ENCODE measurements around the gene HEXIM2.

Gene HEXIM2

DNA sequence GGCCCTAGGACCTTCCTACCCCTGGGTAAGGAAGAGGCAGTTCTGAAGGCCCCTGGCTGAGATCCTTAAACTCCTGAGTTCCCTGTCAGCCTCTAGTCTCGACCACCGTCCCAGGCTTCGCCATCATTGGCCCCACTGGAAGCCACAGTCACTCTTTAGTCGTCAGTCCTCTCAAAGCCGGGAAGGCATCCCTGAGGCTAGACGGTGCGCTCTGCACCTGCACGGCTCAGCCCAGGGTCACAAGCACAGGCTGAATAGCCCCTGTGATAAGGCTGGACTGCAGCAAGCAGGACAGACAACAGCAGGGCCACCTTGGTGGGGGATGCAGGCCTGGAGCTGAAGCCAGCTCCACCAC lies 16.7 kb upstream of the HEXIM2 start:
- no peak for DNase-seq

DNA sequence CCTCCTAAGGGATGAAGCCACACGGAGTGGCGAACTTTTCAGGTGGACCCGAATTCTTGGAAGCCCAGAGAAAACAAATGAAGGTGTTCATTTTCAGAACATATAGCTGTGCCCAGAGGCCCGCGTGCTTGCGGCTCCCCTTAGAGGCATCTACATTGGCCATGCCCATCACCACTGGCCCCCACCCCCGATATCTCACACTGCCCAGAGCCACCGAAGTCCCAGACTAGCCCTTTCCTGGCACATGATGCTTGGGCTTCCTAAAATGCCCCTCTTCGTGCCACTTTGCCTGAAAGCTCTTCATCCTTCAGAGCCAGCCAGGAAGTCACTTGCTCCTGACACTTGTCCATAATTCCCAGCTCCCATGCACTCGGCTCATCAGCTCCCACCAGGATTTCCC lies 15.5 kb upstream of the HEXIM2 start:
- no peak for DNase-seq

DNA sequence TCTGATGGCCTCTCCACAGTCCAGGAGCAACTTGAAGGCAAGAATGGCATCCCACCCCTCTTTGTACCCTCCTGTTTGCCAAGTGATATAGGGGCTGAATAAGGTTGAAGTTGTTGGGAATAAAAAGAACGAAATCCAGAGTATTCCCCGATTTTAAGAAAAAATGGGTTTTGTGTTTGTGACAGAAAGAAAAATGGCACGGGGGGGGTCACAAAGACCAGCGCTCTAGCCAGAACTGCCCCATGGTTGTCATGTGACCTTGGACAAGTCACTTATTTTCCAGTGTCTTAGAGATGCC lies 15.1 kb upstream of the HEXIM2 start:
- no peak for DNase-seq

DNA sequence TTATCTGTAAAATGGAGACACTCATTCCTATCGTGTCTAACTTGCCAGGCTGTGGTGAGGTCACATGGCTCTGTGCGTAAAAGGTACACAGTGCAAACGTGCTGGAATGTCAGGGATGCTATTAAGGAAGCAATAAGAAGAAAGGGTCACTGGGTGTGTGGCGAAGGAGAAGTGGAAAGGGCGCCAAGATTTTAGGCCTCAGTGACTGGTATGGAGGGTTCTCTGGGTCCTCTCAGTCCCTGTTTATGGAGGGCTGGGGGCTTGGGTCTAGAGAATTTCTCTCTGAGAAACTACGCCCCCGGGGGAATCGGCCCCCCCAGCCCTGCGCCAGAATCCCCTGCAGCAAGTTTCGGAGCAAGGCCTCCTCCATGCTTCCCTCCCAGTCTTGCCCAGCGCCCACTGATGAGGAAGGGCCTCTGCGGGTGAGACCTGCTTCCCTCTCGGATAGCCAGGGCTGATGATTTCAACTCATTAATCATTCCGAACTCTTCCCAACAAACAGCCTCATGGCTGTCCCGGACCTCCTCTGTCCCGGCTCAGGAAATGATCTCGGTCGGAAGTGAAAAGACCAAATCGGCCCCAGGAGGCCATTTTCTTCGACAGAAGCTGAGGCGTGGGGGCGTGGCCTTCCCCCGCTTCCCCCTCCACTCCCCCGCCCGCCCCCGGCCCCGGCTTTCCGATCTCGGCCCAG lies 14.6 kb upstream of the HEXIM2 start:
- DNase-seq, result peak; percentile 87

DNA sequence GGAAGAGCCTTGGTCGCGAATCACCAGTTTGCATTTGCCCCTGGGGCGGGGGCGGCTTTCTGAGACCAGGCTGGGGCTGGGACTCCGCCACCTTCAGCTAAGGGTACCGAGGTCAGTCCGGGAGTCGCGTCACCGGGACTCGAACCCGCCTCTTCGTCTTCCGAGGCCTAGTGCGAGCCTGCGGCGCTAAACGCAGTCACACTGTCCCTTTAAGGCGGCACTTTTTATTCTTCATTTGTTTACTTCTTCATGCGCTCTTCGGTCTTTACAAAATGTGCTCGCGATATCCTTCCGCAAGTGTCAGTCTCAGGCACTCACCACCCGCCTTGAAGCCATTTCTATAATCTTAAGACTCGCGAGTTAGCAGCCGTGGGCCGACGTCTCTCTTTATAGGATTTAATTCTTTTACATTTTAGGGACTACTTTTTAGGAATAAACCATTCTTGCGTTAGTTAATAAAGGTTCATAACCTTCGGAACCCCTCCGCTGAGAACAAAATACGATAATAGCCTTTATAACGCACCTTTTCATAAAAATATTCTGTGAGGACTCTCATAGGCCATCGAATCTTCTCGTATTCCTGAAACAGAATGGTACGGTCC lies 14.0 kb upstream of the HEXIM2 start:
- DNase-seq, result peak; percentile 87

DNA sequence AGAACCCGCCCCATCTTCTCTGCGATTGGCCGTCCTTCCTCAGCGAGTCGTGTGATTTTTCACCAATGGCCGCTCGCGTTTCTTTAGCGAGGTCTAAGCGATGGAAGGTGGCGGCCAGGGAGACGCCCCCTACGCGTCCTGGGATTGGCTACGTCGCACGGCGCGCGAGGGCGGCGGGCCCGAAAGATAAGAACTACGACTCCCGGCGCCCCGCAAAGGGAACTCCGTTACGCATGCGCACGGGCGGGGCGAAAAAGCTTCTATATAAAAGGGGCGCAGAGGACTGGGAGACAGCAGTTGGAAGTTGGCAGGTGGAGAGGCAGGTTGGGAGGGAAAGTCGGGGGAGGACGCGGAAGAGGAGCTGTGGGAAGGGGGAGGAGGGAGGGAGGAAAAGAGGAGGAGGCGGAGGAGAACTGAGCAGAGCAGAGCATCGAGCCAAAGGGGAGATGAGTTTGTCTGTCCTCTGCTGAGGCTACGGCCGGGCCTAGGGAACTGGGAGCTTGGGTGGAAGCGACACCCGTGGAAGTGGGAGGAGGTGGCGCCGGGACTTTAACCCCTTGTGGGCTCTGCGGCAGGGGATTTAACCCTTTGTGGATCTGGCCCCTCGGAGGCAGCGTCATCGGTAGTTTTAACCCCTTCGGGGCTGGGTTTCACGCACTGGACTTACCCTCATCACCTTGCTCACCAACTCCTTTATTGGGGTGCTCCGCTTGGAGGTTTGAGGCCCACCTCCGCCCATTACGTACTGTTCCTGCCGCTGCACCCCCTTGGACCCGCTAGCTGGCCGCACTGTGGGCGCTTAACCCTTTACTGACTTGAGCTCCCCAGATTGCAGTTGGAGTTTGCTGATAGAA lies 13.3 kb upstream of the HEXIM2 start, which contains the start of gene HEXIM1:
TSS of gene HEXIM1 (plus strand) at position 293 of the 854 bp plus-strand sequence. CDS start 716 bp downstream, outside the sequence.
- peak; percentile 99 for DNase-seq

DNA sequence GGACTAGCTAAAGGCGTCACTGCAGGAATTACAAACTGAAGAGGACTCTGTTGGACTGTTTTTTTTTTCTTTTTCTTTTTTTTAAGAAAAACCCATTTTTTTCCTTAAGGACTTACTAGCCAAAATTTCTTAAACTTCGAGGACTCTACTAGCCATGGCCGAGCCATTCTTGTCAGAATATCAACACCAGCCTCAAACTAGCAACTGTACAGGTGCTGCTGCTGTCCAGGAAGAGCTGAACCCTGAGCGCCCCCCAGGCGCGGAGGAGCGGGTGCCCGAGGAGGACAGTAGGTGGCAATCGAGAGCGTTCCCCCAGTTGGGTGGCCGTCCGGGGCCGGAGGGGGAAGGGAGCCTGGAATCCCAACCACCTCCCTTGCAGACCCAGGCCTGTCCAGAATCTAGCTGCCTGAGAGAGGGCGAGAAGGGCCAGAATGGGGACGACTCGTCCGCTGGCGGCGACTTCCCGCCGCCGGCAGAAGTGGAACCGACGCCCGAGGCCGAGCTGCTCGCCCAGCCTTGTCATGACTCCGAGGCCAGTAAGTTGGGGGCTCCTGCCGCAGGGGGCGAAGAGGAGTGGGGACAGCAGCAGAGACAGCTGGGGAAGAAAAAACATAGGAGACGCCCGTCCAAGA lies 12.5 kb upstream of the HEXIM2 start:
- peak; percentile 83 for DNase-seq

DNA sequence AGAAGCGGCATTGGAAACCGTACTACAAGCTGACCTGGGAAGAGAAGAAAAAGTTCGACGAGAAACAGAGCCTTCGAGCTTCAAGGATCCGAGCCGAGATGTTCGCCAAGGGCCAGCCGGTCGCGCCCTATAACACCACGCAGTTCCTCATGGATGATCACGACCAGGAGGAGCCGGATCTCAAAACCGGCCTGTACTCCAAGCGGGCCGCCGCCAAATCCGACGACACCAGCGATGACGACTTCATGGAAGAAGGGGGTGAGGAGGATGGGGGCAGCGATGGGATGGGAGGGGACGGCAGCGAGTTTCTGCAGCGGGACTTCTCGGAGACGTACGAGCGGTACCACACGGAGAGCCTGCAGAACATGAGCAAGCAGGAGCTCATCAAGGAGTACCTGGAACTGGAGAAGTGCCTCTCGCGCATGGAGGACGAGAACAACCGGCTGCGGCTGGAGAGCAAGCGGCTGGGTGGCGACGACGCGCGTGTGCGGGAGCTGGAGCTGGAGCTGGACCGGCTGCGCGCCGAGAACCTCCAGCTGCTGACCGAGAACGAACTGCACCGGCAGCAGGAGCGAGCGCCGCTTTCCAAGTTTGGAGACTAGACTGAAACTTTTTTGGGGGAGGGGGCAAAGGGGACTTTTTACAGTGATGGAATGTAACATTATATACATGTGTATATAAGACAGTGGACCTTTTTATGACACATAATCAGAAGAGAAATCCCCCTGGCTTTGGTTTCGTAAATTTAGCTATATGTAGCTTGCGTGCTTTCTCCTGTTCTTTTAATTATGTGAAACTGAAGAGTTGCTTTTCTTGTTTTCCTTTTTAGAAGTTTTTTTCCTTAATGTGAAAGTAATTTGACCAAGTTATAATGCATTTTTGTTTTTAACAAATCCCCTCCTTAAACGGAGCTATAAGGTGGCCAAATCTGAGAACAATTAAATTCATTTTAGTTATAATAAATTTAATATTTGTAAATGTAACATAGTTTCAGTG lies 11.7 kb upstream of the HEXIM2 start:
- DNase-seq, result no peak

DNA sequence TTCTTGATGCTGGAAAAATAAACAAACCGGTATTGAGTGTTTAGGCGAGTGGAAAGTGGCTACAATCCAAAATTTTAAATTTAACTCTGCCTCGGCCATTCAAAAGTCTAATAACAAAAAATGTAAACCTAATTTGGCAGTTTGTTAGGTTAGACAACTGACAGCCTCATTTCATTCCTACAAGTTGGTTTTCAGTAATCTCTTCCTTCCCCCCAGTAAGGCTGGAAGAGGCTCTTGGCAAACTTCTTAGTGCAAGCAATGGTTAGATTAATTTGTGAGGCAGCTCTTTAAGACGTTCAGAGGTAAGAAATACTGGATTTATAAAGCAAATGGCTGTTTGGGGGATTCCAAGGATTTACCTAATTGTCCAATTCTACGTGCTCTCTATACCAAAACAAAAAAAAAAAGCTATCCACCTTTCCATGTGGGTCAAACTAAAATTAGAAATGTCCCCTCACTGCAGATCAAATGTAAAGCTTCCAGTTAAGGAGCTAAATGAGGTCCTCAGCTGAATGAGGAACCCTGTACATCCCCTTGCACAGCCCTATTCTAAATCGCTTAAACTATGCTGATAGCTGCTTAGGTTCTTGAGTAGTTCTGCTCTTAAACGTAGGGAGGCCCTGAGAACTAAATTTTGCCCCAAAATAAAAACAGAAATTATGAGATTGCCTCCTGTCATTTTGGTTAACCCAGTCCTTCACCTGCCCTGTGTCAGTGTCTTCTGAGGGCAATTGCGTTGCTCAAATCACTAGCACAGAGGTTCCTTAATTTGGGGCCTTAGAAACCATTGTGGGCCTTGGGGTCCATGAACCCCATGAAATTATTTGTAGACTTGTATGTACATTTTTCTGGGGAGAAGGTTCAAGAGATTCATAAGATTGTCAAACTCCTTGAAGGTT lies 10.5 kb upstream of the HEXIM2 start:
- no peak for DNase-seq

DNA sequence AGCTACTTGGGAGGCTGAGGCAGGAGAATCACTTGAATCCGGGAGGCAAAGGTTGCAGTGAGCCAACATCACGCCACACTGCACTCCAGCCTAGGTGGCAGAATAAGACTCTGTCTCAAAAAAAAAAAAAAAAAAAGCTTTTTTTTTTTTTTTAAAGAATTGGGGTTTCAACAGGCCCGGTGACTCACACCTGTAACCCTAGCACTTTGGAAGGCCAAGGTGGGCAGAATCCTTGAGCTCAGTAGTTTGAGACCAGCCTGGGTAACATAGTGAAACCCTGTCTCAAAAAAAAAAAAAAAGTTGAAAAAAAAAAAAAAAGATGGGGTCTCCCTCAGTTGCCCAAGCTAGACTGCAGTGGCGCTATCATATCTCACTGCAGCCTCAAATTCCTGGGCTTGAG lies 6.6 kb upstream of the HEXIM2 start:
- no peak for DNase-seq

DNA sequence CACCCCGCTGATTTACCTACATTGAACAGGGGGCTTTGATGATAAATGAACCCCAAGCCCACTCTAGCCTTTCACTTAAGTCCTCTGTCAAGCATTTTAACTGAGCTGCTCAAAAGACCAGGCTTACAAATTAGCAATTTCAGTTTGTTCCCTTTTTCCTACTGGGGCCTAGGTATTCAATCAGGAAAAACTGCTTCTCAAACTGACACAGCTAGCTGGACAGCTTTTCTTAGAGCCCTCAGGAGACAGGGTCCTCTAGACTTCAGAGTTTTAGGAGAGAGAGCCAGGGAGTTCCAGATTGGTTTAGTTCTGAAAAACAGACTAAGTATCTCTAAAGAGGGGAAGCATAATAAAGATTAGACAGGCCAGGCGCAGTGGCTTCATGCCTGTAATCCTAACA lies 6.2 kb upstream of the HEXIM2 start:
- no peak for DNase-seq

DNA sequence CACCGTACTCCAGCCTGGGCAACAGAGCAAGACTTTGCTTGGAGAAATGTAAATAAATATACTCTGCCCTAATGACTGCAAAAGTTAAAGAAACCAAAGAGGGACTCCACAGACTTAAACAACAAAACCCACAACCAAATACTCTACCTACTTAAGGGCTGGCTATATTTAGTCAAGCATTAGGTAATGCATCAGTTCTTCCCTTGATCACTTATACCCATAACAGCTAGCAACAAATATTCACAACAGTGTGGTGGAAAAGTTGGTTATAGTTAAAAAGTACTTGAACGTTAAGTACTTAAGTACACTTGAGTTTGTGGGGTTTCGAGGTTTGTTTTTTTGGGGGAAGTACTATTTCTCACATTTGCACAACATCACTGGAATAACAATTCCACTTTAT lies 5.4 kb upstream of the HEXIM2 start:
- DNase-seq, result no peak

DNA sequence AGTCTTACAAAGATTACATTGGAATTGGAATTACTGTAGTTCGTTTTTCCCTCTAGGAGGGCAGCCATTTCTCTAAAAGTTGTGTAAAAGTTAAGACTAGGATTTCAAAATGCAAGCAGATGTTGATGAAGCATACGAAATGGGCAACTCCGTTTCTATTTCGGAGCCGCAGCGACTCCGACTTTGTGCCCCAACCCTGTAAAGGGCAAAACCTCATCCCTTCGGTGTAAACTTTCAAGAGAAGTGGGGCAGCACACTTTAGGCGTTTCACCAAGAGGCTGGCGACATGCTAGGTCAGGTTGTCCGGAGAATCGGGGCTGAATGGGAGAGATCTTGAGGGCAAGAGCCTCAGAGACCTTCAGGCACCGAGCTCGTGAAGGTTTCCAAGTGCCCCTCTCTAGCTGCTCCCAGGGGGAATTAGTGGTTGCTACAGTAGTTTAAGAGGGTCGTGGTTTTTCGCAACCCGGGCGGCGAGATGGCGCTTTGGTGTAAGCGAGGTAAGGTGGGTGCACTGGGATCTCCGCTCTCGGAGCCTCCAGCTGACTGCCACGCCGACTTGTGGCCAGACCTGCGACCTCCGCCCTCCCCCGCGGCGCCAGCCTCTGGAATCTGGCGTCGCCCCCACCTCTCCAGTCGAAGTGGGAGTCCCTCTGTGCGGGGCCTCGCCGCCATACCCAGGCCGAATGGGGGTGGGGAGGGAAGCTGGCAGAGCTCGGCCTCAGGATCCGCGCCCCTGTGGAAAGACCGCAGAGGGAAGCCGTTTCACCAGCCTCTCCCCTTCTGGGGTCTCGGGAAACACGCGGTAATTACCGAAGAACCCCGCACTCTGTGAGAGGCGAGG lies 1.0 kb upstream of the HEXIM2 start:
- peak; percentile 72 for DNase-seq

DNA sequence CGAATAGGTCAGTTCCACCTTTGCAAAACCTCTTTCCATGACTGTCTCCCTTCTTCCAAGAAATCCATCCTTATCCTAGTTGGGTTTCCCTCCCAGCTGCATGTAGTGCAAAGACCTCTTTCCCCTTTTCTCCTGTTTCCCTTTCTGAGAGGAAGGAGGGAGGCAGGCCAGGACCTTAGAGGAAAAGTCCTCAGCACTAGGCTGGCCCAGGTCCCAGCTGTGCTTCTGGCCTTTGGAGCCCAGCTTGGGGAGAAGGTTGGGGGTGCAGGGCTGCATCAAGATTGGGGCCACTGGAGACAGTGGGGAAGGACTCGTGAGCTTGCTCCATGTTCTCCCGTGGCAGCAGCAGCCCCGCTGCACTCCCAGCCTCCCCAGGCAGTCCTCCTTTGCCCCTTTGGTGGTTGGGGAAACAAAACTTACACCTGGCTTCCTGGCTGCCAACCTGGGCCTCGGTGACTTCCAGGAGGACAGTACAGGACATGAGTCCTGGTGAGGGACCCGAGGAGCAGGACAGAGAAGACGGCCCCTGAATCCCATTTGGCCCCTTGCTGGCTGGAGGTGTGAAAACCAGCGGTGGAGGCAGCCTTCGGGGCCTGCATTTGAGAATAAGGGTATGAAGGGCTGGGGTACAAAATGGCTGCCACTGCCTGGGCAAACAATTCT lies 481 bp downstream of the HEXIM2 start:
- no peak for DNase-seq

DNA sequence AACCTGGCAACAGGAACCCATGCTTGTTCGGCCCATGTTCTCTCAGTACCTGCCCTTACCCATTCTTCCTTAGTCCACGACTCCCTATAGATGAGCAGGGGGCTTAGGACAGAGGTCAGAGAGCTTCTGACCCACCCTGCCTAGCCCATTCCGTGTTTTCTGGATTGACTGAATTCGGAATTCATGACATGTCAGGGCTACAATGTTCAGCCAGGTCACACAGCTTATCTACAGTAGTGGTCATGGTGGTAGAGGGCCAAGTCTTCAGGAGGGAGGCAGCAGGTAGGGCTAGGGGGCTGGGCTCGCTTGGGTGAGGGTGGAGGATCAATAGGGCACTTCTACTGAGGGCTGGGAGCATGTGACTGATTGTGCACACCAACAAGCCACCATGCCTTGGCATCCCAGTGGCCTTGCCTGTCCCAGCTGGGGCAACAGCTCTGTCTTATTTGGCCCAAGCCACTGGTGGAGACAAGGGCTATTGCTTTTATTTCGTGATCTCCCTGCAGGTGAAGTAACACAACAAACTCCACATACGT lies 3.1 kb downstream of the HEXIM2 start:
- DNase-seq, result no peak

DNA sequence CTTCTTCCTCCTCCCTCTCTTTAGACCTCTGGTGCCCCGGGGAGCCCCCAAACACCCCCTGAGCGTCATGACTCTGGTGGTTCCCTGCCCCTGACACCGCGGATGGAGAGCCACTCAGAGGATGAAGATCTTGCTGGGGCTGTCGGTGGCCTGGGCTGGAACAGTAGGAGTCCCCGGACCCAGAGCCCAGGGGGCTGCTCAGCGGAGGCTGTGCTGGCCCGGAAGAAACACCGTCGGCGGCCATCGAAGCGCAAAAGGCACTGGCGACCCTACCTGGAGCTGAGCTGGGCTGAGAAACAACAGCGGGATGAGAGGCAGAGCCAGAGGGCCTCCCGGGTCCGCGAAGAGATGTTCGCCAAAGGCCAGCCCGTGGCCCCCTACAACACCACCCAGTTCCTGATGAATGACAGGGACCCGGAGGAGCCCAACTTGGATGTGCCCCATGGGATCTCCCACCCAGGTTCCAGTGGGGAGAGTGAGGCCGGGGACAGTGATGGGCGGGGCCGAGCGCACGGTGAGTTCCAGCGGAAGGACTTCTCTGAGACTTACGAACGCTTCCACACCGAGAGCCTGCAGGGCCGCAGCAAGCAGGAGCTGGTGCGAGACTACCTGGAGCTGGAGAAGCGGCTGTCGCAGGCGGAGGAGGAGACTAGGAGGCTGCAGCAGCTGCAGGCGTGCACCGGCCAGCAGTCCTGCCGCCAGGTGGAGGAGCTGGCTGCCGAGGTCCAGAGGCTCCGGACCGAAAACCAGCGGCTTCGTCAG lies 7.5 kb downstream of the HEXIM2 start:
- no peak for DNase-seq

DNA sequence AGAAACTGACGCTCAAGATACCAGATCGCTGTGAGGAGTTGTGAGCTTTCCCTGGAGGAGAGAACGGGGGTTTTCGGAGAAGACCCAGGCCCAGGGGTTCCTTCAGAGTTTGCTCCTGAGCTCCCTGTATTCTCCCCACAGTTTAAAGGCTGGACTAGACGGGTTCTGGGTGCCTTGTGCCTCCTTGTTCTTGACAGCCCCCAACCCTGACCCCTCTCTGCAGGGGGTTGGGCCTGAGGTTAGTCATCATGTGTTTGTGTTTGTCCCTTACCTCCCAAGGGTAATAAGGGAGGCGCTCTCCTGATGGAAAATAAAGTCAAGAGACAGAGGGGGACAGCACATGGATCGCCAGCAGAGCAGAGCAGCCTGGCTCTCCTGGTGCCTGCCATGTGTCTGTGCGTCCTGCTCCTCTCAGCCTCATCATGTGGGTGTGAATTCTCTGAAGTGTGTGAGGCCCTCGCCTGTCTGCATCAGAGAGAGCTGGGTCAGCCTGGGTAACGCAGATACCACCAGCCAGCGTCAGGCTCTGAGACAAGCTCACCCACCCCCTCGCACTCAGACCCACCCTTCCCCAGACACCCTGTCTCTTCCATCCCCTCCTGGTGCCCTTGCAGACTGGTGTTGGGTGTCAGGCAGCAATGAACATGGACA lies 8.7 kb downstream of the HEXIM2 start:
- DNase-seq, result no peak

DNA sequence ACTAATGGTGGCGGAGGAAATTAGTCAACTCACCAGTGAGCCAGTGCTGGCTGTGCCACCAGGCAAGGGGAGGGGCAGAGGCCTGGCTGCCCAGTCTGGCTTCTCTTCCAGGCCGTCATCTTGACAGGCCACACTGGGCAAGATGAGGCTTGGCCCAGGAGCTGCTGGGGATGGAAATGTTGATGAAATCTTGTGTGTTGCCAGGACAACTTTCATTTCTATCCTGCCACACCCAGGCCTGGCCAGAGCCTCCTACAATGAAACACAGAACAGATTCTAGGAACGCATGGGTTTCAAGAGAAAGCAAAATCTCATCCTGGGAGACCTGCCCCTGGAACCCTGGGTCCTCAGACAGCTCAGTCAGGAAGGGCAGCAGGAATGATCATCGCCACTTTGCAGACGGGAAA lies 9.3 kb downstream of the HEXIM2 start:
- no peak for DNase-seq

Measured in NK-92 treated with Interleukin-12 subunit alpha and Interleukin-12 subunit beta, amount 100 ng/mL, for 24 hours (cell line).